Body of pancreas (tissue), 4 donors: ENCODE measurements around the gene THSD4. TPM values are rescaled to one million over a fixed set of nuclear protein-coding genes. Genes with fewer than 3 reads are reported as not detected.

Experiments used
- ATAC-seq: fragments of 150-250 bp; one replicate; pipeline ENCODE4 v1.9.1; 2016
- DNase-seq, 4 donors: peaks; one replicate each; pipeline ENCODE4 v3.0.0-alpha.2; 2019
- H3K27ac ChIP-seq, 4 donors: fragments of 200-600 bp; sonication (generic); 1 replicate in 3 of 4; 2 replicates in 1 of 4; pipeline versions ENCODE4 v1.5.1 to v1.6.1; 2016 to 2019; ENCODE audit warnings: mild to moderate bottlenecking in 1 of 4, mixed read lengths in 1 of 4, moderate library complexity in 1 of 4
- H3K27me3 ChIP-seq, 2 donors: fragments of 200-600 bp; sonication (generic); one replicate each; pipeline ENCODE4 v1.6.0; 2016; ENCODE audit warnings: mild to moderate bottlenecking in 1 of 2
- H3K36me3 ChIP-seq, 2 donors: fragments of 200-600 bp; sonication (generic); replicated peaks in 1 of 2; 2 replicates each; pipeline ENCODE4 v1.5.1; 2016; ENCODE audit warnings: low read depth in 2 of 2; ENCODE audit not compliant: insufficient read depth in 1 of 2
- H3K4me1 ChIP-seq: fragments of 200-600 bp; sonication (generic); one replicate; pipeline ENCODE4 v1.6.0; 2016
- H3K4me3 ChIP-seq, 2 donors: fragments of 200-600 bp; sonication (generic); 1 replicate in 1 of 2; 2 replicates in 1 of 2; pipeline ENCODE4 v1.5.1; 2016 to 2019
- H3K9me3 ChIP-seq, 3 donors: fragments of 200-600 bp; sonication (generic); 1 replicate in 2 of 3; 2 replicates in 1 of 3; pipeline ENCODE4 v1.5.1; 2016
- CTCF ChIP-seq, 7 experiments: fragments of 450-650 bp in 4 of 7; fragments of 200-600 bp in 3 of 7; sonication (generic) in 3 of 7; IDR thresholded peaks; one replicate each; pipeline ENCODE4 v1.5.1; 2016 to 2019; ENCODE audit warnings: antibody characterized with exemption in 7 of 7
- POLR2A ChIP-seq, 3 donors: fragments of 450-650 bp; IDR thresholded peaks; one replicate each; pipeline ENCODE4 v1.6.1; 2016; ENCODE audit warnings: antibody characterized with exemption in 3 of 3, mild to moderate bottlenecking in 2 of 3
- WGBS, 2 donors: methylation state at CpG; one replicate each; pipeline ENCODE4 v1.1.5; 2017; 5-methylcytosine and 5-hydroxymethylcytosine counted together
- intact Hi-C: fragments of 100-400 bp; cut with DNase I; formaldehyde crosslinking; loops from one replicate; pipeline ENCODE4 v1.15.1; 2023
- total RNA-seq, 2 donors: library from RNA; depleted of rRNA; stranded (reverse); fragments of >200 nt; gene quantifications; one replicate each; pipeline ENCODE4 v1.1.0, GENCODE V29; 2016

THSD4 gene
- total RNA-seq, 2 donors from 2014 or later: 12.9 to 16.1 TPM

GRCh38 chr15:71806452-71806931 lies 691.2 kb downstream of the THSD4 start:
- WGBS, 2 donors: 23 to 42% methylated on average over 5 to 7 of the region's 7 CpGs
- H3K4me1 ChIP-seq: peaks cover 13% of the 10 kb centered on the region
- TF ChIP-seq POLR2A (IDR thresholded peaks at IDR 0.05) (no peak), CTCF (IDR thresholded peaks at IDR 0.05) (no peak)
- H3K4me3 ChIP-seq: no peak overlapping the region
- DNase-seq: peak in 2 of 4 donors; percentile 16 to 24
- intact Hi-C loops: loop anchor here (10.0 kb wide), 1 partner anchor 348 kb away; no protein-coding TSS in a partner anchor
- H3K27ac ChIP-seq: no peak overlapping the region
- H3K36me3 ChIP-seq: no peaks in the 10 kb centered on the region
- ATAC-seq: peak; percentile 63
- no peaks in the 10 kb centered on the region for H3K9me3 ChIP-seq
- H3K27me3 ChIP-seq: peaks cover 0 to 5% of the 10 kb centered on the region in 2 donors

GRCh38 chr15:71807125-71807629 lies 691.9 kb downstream of the THSD4 start:
- DNase-seq (no peak), ATAC-seq (no peak)
- 70 to 76% methylated on average over 13 to 15 of the region's 15 CpGs for WGBS, 2 donors
- no peaks in the 10 kb centered on the region for H3K9me3 ChIP-seq
- intact Hi-C loops: loop anchor here (10.0 kb wide), 1 partner anchor 348 kb away; no protein-coding TSS in a partner anchor
- TF ChIP-seq CTCF (IDR thresholded peaks at IDR 0.05) (no peak), POLR2A (IDR thresholded peaks at IDR 0.05) (no peak)
- no peak overlapping the region for H3K4me3 ChIP-seq
- peaks cover 13% of the 10 kb centered on the region for H3K4me1 ChIP-seq
- no peaks in the 10 kb centered on the region for H3K36me3 ChIP-seq
- peaks cover 0 to 3% of the 10 kb centered on the region in 2 donors for H3K27me3 ChIP-seq
- no peak overlapping the region for H3K27ac ChIP-seq

- Histone ChIP-seq H3K27me3 (no peaks in the 10 kb centered on the region), H3K4me1 (peaks cover 13% of the 10 kb centered on the region), H3K4me3 (no peak overlapping the region), H3K9me3 (no peaks in the 10 kb centered on the region), H3K27ac (no peak overlapping the region), H3K36me3 (no peaks in the 10 kb centered on the region)
- 52 to 59% methylated on average over 4 of the region's 4 CpGs for WGBS, 2 donors
- DNase-seq (no peak), ATAC-seq (no peak)
- TF ChIP-seq CTCF (IDR thresholded peaks at IDR 0.05): no peak
- TF ChIP-seq POLR2A (IDR thresholded peaks at IDR 0.05): no peak
- intact Hi-C loops: loop anchor here (10.0 kb wide), 1 partner anchor 347 kb away; no protein-coding TSS in a partner anchor
Observed at GRCh38 chr15:71807691-71808091, 692.4 kb downstream of the THSD4 start.

- DNase-seq: no peak
- intact Hi-C loops: loop anchor here (10.0 kb wide), 1 partner anchor 346 kb away; no protein-coding TSS in a partner anchor
Observed at GRCh38 chr15:71808311-71809020, 693.2 kb downstream of the THSD4 start.

More at GRCh38 chr15:71808311-71809020, 693.2 kb downstream of the THSD4 start:
- ATAC-seq: no peak
- Histone ChIP-seq H3K4me3 (no peak overlapping the region), H3K36me3 (no peaks in the 10 kb centered on the region), H3K4me1 (peaks cover 13% of the 10 kb centered on the region), H3K9me3 (no peaks in the 10 kb centered on the region), H3K27ac (no peak overlapping the region), H3K27me3 (no peaks in the 10 kb centered on the region)
- no peak for TF ChIP-seq POLR2A (IDR thresholded peaks at IDR 0.05)
- no peak for TF ChIP-seq CTCF (IDR thresholded peaks at IDR 0.05)
- WGBS, 2 donors: 70 to 74% methylated on average over 18 of the region's 18 CpGs
